RWPE1 (cell line): ENCODE data around the gene PLCD4.

Experiments used
- CTCF ChIA-PET: fragments of 350-600 bp; sonication (Branson Sonifier 250); formaldehyde crosslinking; extraction: SDS; loops from one replicate; lab custom pipeline; 2021; lab: Yijun Ruan, JAX
- POLR2A ChIA-PET: fragments of 400-600 bp; formaldehyde crosslinking; extraction: SDS; loops from one replicate; lab custom pipeline; 2020; ENCODE audit warnings: antibody characterized with exemption; ENCODE audit not compliant: low non-redundant PET; lab: Yijun Ruan, JAX
- DNase-seq: peaks from one replicate; pipeline ENCODE4 v3.0.0; 2012; ENCODE audit warnings: low spot score
- H3K27ac ChIP-seq: fragments of 450-650 bp; 2 replicates; pipeline ENCODE4 v1.5.1; 2017
- CTCF ChIP-seq: fragments of 450-650 bp; conservative IDR thresholded peaks from 2 replicates; pipeline ENCODE4 v1.5.1; 2017; ENCODE audit warnings: low read depth, mild to moderate bottlenecking

The PLCD4 gene

GRCh38 chr2:218643751-218644310, 36.1 kb downstream of the PLCD4 start:
- no peak for DNase-seq
- no peak for TF ChIP-seq CTCF
- ChIA-PET CTCF (interaction anchor here (0.6 kb wide), 1 partner anchor 463 kb away, joined by 3 read pairs; no protein-coding TSS in a partner anchor), POLR2A (interaction anchor here (0.5 kb wide), 1 partner anchor 8 kb away, joined by 10 read pairs; no protein-coding TSS in a partner anchor)
- peak overlapping the region; percentile 21; the same call in 1 of the 2 replicates for H3K27ac ChIP-seq

GRCh38 chr2:218644721-218645120, 37.0 kb downstream of the PLCD4 start:
- CTCF ChIA-PET, result no interaction called here
- peak overlapping the region; percentile 21 for H3K27ac ChIP-seq
- TF ChIP-seq CTCF, result no peak
- POLR2A ChIA-PET, result no interaction called here
- no peak for DNase-seq

- no peak for DNase-seq
- TF ChIP-seq CTCF, result no peak
- H3K27ac ChIP-seq, result peak overlapping the region; percentile 20; the same call in 1 of the 2 replicates
- ChIA-PET POLR2A (no interaction called here), CTCF (no interaction called here)
These were observed 37.4 kb downstream of the PLCD4 start for GRCh38 chr2:218645126-218645525.

- ChIA-PET POLR2A (no interaction called here), CTCF (interaction anchor here (0.5 to 1.0 kb wide), 6 partner anchors 11 to 350 kb away, joined by 3 to 4 read pairs (median 3); partner anchors contain the start of genes BCS1L and ZNF142)
- peak; percentile 87 for TF ChIP-seq CTCF
- peak; percentile 60 for DNase-seq
- H3K27ac ChIP-seq, result no peak overlapping the region
These were observed 40.5 kb downstream of the PLCD4 start for GRCh38 chr2:218648088-218648786.

GRCh38 chr2:218648787-218649100, 41.0 kb downstream of the PLCD4 start:
- ChIA-PET CTCF (interaction anchor here (0.6 kb wide), 1 partner anchor 251 kb away, joined by 4 read pairs; no protein-coding TSS in a partner anchor), POLR2A (no interaction called here)
- TF ChIP-seq CTCF, result peak; percentile 37

GRCh38 chr2:218655751-218656150, 48.1 kb downstream of the PLCD4 start:
- ChIA-PET CTCF (interaction anchor here (0.5 kb wide), 1 partner anchor 68 kb away, joined by 3 read pairs; no protein-coding TSS in a partner anchor), POLR2A (no interaction called here)

More at GRCh38 chr2:218648787-218649100, 41.0 kb downstream of the PLCD4 start:
- no peak for DNase-seq
- H3K27ac ChIP-seq, result no peak overlapping the region

More at GRCh38 chr2:218655751-218656150, 48.1 kb downstream of the PLCD4 start:
- H3K27ac ChIP-seq, result no peak overlapping the region
- DNase-seq, result no peak
- no peak for TF ChIP-seq CTCF
